PC-3 (cell line): ENCODE results near the gene RPL37A. TPM values are rescaled to one million over a fixed set of nuclear protein-coding genes. Genes with fewer than 3 reads are reported as not detected.

Experiments
- ATAC-seq: fragments of 200-7000 bp; cut with Tn5 transposase; 2 replicates; pipeline ENCODE4 v1.9.1; 2020; ENCODE audit warnings: mild to moderate bottlenecking, moderate library complexity
- Bru-seq: library from RNA; stranded (reverse); fragments of 400-500 nt; gene quantifications from one replicate; lab custom pipeline; 2021; lab: Mats Ljungman, UMichigan
- BruChase-seq, 2 experiments: library from RNA; stranded (reverse); fragments of 400-500 nt; gene quantifications; one replicate each; lab custom pipeline; 2021; lab: Mats Ljungman, UMichigan
- BruUV-seq: library from RNA; stranded (reverse); fragments of 400-500 nt; replicated peaks from 2 replicates; lab custom pipeline; 2021; lab: Mats Ljungman, UMichigan
- CTCF ChIA-PET: fragments of 300-600 bp; sonication (Branson Sonifier 250); formaldehyde crosslinking; loops from one replicate; lab custom pipeline; 2022; ENCODE audit warnings: antibody characterized with exemption; lab: Charles Lee
- POLR2A ChIA-PET: fragments of 300-600 bp; sonication (Branson Sonifier 250); formaldehyde crosslinking; loops from one replicate; lab custom pipeline; 2022; ENCODE audit warnings: antibody characterized with exemption; ENCODE audit not compliant: unreplicated experiment; lab: Charles Lee
- DNase-seq: peaks from one replicate; pipeline ENCODE4 v3.0.0-alpha.2; 2015
- H2AFZ ChIP-seq: fragments of 300-600 bp; sonication (generic); 2 replicates; pipeline ENCODE4 v1.6.0; 2016; ENCODE audit warnings: antibody characterized with exemption, low read length
- H3F3A ChIP-seq: fragments of 300-600 bp; sonication (generic); one replicate; pipeline ENCODE4 v1.6.0; 2017; ENCODE audit warnings: antibody characterized with exemption, low read length, control low read depth, mild to moderate bottlenecking; ENCODE audit not compliant: unreplicated experiment
- H3K27ac ChIP-seq: fragments of 300-600 bp; sonication (generic); 2 replicates; pipeline ENCODE4 v1.5.1; 2016; ENCODE audit warnings: mild to moderate bottlenecking, low read length
- H3K27me3 ChIP-seq: fragments of 300-600 bp; sonication (generic); 2 replicates; pipeline ENCODE4 v1.6.1; 2016; ENCODE audit warnings: low read length, mixed read lengths
- H3K36me3 ChIP-seq: fragments of 300-600 bp; sonication (generic); 2 replicates; pipeline ENCODE4 v1.6.1; 2016; ENCODE audit warnings: low read depth, mixed run types, low read length, mixed read lengths
- H3K4me1 ChIP-seq: fragments of 300-600 bp; sonication (generic); 2 replicates; pipeline ENCODE4 v1.5.1; 2016; ENCODE audit warnings: low read length; ENCODE audit not compliant: insufficient read depth
- H3K4me2 ChIP-seq: fragments of 300-600 bp; sonication (generic); 2 replicates; pipeline ENCODE4 v1.6.0; 2016; ENCODE audit warnings: low read length
- H3K4me3 ChIP-seq: fragments of 300-600 bp; sonication (generic); 2 replicates; pipeline ENCODE4 v1.5.1; 2016; ENCODE audit warnings: mild to moderate bottlenecking, low read length, mixed read lengths
- H3K79me2 ChIP-seq: fragments of 300-600 bp; sonication (generic); 2 replicates; pipeline ENCODE4 v1.6.1; 2017; ENCODE audit warnings: low read length, mixed read lengths
- H3K9ac ChIP-seq: fragments of 300-600 bp; sonication (generic); 2 replicates; pipeline ENCODE4 v1.6.0; 2016; ENCODE audit warnings: mild to moderate bottlenecking, low read length
- H3K9me2 ChIP-seq: fragments of 300-600 bp; sonication (generic); replicated peaks from 2 replicates; pipeline ENCODE4 v1.6.1; 2016; ENCODE audit warnings: mixed run types, low read length, mixed read lengths
- H3K9me3 ChIP-seq: fragments of 300-600 bp; sonication (generic); 2 replicates; pipeline ENCODE4 v1.6.1; 2016; ENCODE audit warnings: low read length, mixed read lengths
- H4K20me1 ChIP-seq: fragments of 300-600 bp; sonication (generic); 2 replicates; pipeline ENCODE4 v1.6.1; 2016; ENCODE audit warnings: low read length, mixed read lengths
- CTCF ChIP-seq: fragments of 300-600 bp; sonication (generic); conservative IDR thresholded peaks from 2 replicates; pipeline ENCODE4 v1.5.1; 2017; ENCODE audit warnings: antibody characterized with exemption, low read depth, mild to moderate bottlenecking, low read length
- EZH2 ChIP-seq: fragments of 300-600 bp; sonication (generic); IDR thresholded peaks from one replicate; pipeline ENCODE4 v1.6.1; 2017; ENCODE audit warnings: antibody characterized with exemption, mild to moderate bottlenecking, low read length; ENCODE audit not compliant: unreplicated experiment
- EZH2phosphoT487 ChIP-seq: fragments of 300-600 bp; sonication (generic); IDR thresholded peaks from 2 replicates; pipeline ENCODE4 v1.6.1; 2018; ENCODE audit warnings: mild to moderate bottlenecking, antibody characterized with exemption, low read length, borderline replicate concordance
- intact Hi-C: fragments of 100-400 bp; cut with micrococcal nuclease; formaldehyde crosslinking; loops from 2 replicates; pipeline ENCODE4 v1.9.0; 2023
- long read RNA-seq: library from polyadenylated mRNA; unstranded; transcript quantifications from one replicate; pipeline ENCODE4 v2.0.0, GENCODE V29; 2021; ENCODE audit not compliant: unreplicated experiment
- total RNA-seq: library from RNA; depleted of rRNA; stranded (reverse); fragments of >200 nt; gene quantifications from 2 replicates; pipeline ENCODE4 v1.2.3, GENCODE V29; 2014; rRNA removed

The RPL37A gene
- total RNA-seq, result 1,848 and 2,472 TPM in 2 replicates
- Bru-seq, nascent RNA, result percentile 85 among the genes with signal in this experiment
- BruChase-seq, experiment 1, labeled RNA remaining after a 6-hour chase, result percentile 87 among the genes with signal in this experiment
- percentile 91 among the genes with signal in this experiment for BruChase-seq, experiment 2, labeled RNA remaining after a 2-hour chase
- long read RNA-seq, transcript RPL37A-210 (4 exons, 3,647 nt), result major isoform, 271 of 906 reads
- long read RNA-seq, transcript RPL37A-201 (3 exons, 742 nt), result minor isoform, 66 of 906 reads
- long read RNA-seq, partial matches to known transcripts, result 546 of 906 reads
- long read RNA-seq, other reads (novel, unspliced or antisense), result 19 of 906 reads

- intact Hi-C loops, result loop anchor here (1.0 to 10.0 kb wide), 4 partner anchors 86 to 384 kb away; partner anchors contain the start of gene SMARCAL1
- H3K4me2 ChIP-seq, result peak within 1 kb of the TSS; percentile 97
- H4K20me1 ChIP-seq, result peaks cover 46% of the 10 kb centered on the region
- peak within 1 kb of the TSS; percentile 99 for H3K9ac ChIP-seq
- TSS peak; percentile 85 for BruUV-seq
- H3K36me3 ChIP-seq, result peaks cover 46% of the 10 kb centered on the region
- ChIA-PET POLR2A (interaction anchor here (0.5 to 0.9 kb wide), 7 partner anchors 20 to 646 kb away, joined by 3 to 10 read pairs (median 3); partner anchors contain the start of gene SMARCAL1), CTCF (interaction anchor here (0.5 to 0.6 kb wide), 2 partner anchors 281 to 1674 kb away, joined by 3 to 4 read pairs; no protein-coding TSS in a partner anchor)
- peaks cover 52% of the 10 kb centered on the region for H3K79me2 ChIP-seq
- peak within 1 kb of the TSS; percentile 29 for H3K27ac ChIP-seq
- H3K9me3 ChIP-seq, result no peaks in the 10 kb centered on the region
- peak within 1 kb of the TSS; percentile 83 for H3K4me3 ChIP-seq
- no peaks in the 10 kb centered on the region for H3K27me3 ChIP-seq
- peak within 1 kb of the TSS; percentile 98 for H2AFZ ChIP-seq
- TF ChIP-seq CTCF, result no peak
- DNase-seq (peak; percentile 94), ATAC-seq (peak; percentile 91)
- no peaks in the 10 kb centered on the region for H3K9me2 ChIP-seq
- no peaks in the 10 kb centered on the region for H3F3A ChIP-seq
- H3K4me1 ChIP-seq, result peaks cover 37% of the 10 kb centered on the region
Observed at GRCh38 chr2:216498379-216499352, at the start of gene RPL37A. RPL37A (plus strand) TSS chr2:216498844; CDS start chr2:216498875, 31 bp downstream.

- Histone ChIP-seq H3K9ac (no peak overlapping the region), H3K4me1 (no peaks in the 10 kb centered on the region), H3F3A (no peaks in the 10 kb centered on the region), H3K27me3 (no peaks in the 10 kb centered on the region), H3K79me2 (no peaks in the 10 kb centered on the region), H3K9me2 (no peaks in the 10 kb centered on the region), H3K27ac (no peak overlapping the region), H2AFZ (no peak overlapping the region), H4K20me1 (no peaks in the 10 kb centered on the region), H3K4me3 (no peak overlapping the region), H3K4me2 (no peak overlapping the region), H3K9me3 (no peaks in the 10 kb centered on the region), H3K36me3 (peaks cover 19% of the 10 kb centered on the region)
- intact Hi-C loops, result no loop called here
- DNase-seq, result no peak
- ATAC-seq, result no peak
- TF ChIP-seq CTCF (no peak), EZH2phosphoT487 (no peak), EZH2 (no peak)
- BruUV-seq, result no TSS peak
- ChIA-PET POLR2A (no interaction called here), CTCF (no interaction called here)
Observed at GRCh38 chr2:216450346-216450745, 48.3 kb upstream of the RPL37A start.
